Activated naive CD8-positive, alpha-beta T cell treated with anti-CD3 and anti-CD28 coated beads for 36 hours (primary cell): Measurements from ENCODE around the gene SEL1L. TPM values are rescaled to one million over a fixed set of nuclear protein-coding genes. Genes with fewer than 3 reads are reported as not detected.

ENCODE experiments used
- DNase-seq: peaks from one replicate; pipeline ENCODE4 v3.0.0; 2021
- H3K27ac Mint-ChIP-seq: one replicate; pipeline ENCODE4 v1.8.0; 2022; ENCODE audit warnings: mild to moderate bottlenecking, moderate library complexity, mixed read lengths
- H3K27me3 Mint-ChIP-seq: one replicate; pipeline ENCODE4 v1.8.0; 2022; ENCODE audit warnings: mild to moderate bottlenecking, mixed read lengths
- H3K36me3 Mint-ChIP-seq: one replicate; pipeline ENCODE4 v1.8.0; 2021; ENCODE audit warnings: mild to moderate bottlenecking, mixed read lengths
- H3K4me1 Mint-ChIP-seq: one replicate; pipeline ENCODE4 v1.8.0; 2021; ENCODE audit warnings: mixed read lengths
- H3K4me3 Mint-ChIP-seq: one replicate; pipeline ENCODE4 v1.8.0; 2022; ENCODE audit warnings: mild to moderate bottlenecking, moderate library complexity, mixed read lengths
- H3K9me3 Mint-ChIP-seq: one replicate; pipeline ENCODE4 v1.8.0; 2022; ENCODE audit warnings: mixed read lengths
- total RNA-seq, 2 experiments: library from RNA; stranded (reverse); gene quantifications; one replicate each; pipeline ENCODE4 v1.2.3, GENCODE V29; 2021

The SEL1L gene
- total RNA-seq, result 10 to 100 TPM; 56.0 to 58.7 TPM

DNA sequence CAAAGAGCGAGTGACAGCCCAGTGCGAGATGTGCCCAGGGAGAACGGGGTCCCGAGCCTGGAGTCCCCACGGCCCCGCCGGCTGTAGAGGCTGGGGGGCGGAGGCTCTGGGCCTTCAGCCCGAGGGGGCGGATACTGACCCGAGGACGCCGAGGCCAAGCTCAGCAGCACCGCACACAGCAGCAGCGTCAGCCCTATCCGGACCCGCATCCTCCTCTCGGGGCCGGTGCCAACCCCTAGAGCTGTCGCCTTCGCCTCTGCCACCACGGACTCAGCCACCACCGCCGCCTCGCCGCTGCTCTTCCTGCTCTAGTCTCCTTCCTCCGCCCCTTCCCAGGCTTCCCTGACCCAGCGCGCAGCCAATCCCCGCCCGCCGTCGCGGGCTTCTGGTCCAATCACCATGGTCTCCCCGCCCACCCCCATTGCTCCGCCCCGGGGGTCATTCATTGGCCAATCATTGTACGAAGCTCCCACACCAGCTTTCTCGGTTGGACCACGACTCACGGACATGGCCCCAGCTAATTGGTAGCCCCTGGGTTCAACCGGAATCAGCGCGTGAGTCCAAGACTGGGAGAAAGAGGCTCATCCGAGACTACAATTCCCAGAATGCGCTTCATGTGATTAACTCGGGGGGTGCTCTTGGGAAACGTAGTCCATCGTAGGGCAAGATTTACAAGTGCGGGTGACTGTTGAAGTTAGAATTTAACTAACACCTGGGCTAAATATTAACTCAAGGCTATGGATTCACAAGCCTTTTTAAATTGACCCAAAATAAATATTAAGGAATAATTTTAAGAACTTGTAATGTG, at the start of gene SEL1L:
Gene SEL1L, minus strand, starts transcription at position 318 of the 808 bp plus-strand sequence. Its CDS starts 109 bp downstream, at position 209.
- Mint-ChIP-seq H3K36me3 (no peaks in the 10 kb centered on the region), H3K27me3 (no peaks in the 10 kb centered on the region), H3K4me3 (peak within 1 kb of the TSS; percentile 94), H3K4me1 (peaks cover 39% of the 10 kb centered on the region), H3K9me3 (peaks cover 5% of the 10 kb centered on the region), H3K27ac (peak within 1 kb of the TSS; percentile 84)
- DNase-seq, result peak; percentile 99

- H3K27me3 Mint-ChIP-seq, result peaks cover 21% of the 10 kb centered on the region
- no peak overlapping the region for H3K27ac Mint-ChIP-seq
- no peaks in the 10 kb centered on the region for H3K4me1 Mint-ChIP-seq
Measured at GRCh38 chr14:81582420-81582819, 48.8 kb upstream of the SEL1L start.

GRCh38 chr14:81579115-81579514, 45.5 kb upstream of the SEL1L start:
- H3K4me3 Mint-ChIP-seq, result no peak overlapping the region
- H3K4me1 Mint-ChIP-seq, result no peaks in the 10 kb centered on the region
- no peak for DNase-seq
- peaks cover 22% of the 10 kb centered on the region for H3K27me3 Mint-ChIP-seq
- no peak overlapping the region for H3K27ac Mint-ChIP-seq
- peaks cover 8% of the 10 kb centered on the region for H3K9me3 Mint-ChIP-seq
- H3K36me3 Mint-ChIP-seq, result no peaks in the 10 kb centered on the region

More at GRCh38 chr14:81582420-81582819, 48.8 kb upstream of the SEL1L start:
- peaks cover 8% of the 10 kb centered on the region for H3K9me3 Mint-ChIP-seq
- no peak overlapping the region for H3K4me3 Mint-ChIP-seq
- no peaks in the 10 kb centered on the region for H3K36me3 Mint-ChIP-seq
- DNase-seq, result no peak

- no peak overlapping the region for H3K4me3 Mint-ChIP-seq
- DNase-seq, result no peak
- no peak overlapping the region for H3K27ac Mint-ChIP-seq
- H3K4me1 Mint-ChIP-seq, result peaks cover 2% of the 10 kb centered on the region
- no peaks in the 10 kb centered on the region for H3K36me3 Mint-ChIP-seq
- no peaks in the 10 kb centered on the region for H3K9me3 Mint-ChIP-seq
- peaks cover 12% of the 10 kb centered on the region for H3K27me3 Mint-ChIP-seq
Measured at GRCh38 chr14:81571437-81571836, 37.8 kb upstream of the SEL1L start.

DNA sequence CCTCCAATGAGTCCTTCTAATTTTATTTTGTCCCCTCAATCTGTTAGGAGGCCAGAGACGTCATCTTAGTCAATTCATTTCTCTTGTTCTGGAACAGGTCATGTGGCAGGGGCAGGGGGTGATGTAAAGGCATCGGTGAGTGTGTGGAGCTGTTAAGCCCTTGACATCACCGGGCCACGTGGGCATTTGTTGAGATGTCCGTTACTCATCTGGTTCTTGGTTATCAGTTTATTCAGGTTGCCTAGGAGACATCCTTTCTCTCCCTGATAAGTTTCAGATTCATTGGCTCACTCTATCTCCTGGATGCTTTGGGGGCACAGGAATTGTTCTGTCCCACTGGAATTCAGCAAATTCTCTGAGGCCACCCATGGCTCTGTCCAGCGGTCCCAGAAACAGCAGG, 33.6 kb upstream of the SEL1L start:
- H3K36me3 Mint-ChIP-seq, result no peaks in the 10 kb centered on the region
- DNase-seq, result no peak
- peaks cover 5% of the 10 kb centered on the region for H3K27me3 Mint-ChIP-seq
- H3K27ac Mint-ChIP-seq, result no peak overlapping the region
- H3K4me1 Mint-ChIP-seq, result peaks cover 2% of the 10 kb centered on the region
- no peaks in the 10 kb centered on the region for H3K9me3 Mint-ChIP-seq
- no peak overlapping the region for H3K4me3 Mint-ChIP-seq

DNA sequence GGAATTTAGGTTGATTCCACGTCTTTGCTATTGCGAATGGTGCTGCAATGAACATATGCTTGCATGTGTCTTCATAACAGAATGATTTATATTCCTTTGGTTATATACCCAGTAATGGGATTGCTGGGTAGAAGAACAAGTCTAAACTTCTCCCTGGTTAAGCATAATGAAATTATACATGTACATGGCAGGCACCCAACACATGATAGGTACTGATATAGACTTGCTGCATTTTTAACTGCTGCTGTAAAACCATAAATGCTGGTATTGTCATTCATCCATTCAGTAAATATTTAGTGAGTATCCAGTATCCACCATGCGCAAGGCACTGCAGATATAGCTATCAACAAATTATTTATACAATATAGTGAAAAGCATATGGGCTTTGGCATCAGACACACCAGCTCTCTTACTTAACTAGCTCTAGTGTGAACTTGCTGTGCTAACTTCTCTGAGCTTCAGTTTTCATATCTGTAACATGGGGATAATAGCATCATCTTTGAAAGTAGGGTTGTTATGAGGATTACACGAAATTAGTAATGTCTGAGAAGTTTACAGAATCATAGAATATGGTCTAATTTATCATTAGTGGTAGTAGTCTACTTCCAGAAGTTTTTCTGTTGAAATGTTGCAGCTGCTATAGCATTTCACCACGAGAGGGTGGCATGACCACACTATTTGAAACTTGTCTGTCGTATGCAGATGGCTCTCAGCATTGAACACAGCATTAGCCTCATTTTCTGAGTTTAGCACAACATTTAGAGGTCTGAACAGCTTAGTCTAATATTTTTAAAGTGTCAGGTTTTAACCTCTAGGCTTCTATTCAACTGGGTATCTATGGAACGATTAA, 32.0 kb upstream of the SEL1L start:
- no peak for DNase-seq
- Mint-ChIP-seq H3K4me3 (no peak overlapping the region), H3K36me3 (no peaks in the 10 kb centered on the region), H3K4me1 (no peaks in the 10 kb centered on the region), H3K27me3 (peaks cover 5% of the 10 kb centered on the region), H3K9me3 (no peaks in the 10 kb centered on the region), H3K27ac (no peak overlapping the region)

- peaks cover 8% of the 10 kb centered on the region for H3K27me3 Mint-ChIP-seq
- no peaks in the 10 kb centered on the region for H3K36me3 Mint-ChIP-seq
Measured at GRCh38 chr14:81562818-81563217, 29.2 kb upstream of the SEL1L start.

DNA sequence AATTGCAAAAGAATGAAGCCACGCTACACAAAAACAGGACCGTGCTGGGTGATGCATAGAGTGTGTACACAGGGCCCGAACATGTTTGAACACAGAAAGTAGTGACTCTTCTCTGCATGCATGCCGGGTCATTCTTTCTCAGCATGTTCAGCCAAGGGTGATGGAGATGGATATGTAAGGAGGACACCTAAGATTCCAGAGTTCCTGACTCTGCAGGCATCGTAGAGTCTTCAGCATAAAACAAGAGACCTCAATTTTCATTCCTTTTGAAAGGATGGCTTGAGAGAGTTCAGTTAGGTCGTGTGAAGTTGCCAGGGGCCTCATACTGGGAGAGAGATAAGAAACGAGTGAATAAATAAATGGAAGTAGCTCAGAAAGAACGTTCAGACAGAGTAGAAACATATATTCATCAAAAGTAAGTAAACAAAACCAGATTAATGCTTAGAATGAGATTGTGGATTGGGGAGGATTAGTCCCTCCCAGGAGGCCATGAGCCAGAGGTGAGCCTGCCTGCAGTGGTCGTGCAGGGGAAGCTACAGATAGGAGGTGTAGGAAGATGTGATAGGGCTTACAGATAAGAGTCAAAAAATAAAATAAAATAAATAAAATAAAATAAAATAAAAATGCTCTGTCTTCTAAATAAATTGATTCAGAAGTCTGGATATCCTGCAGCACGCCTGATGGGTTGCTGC, 27.6 kb upstream of the SEL1L start:
- H3K27ac Mint-ChIP-seq, result no peak overlapping the region
- DNase-seq, result no peak
- no peaks in the 10 kb centered on the region for H3K36me3 Mint-ChIP-seq
- no peaks in the 10 kb centered on the region for H3K4me1 Mint-ChIP-seq
- peaks cover 3% of the 10 kb centered on the region for H3K27me3 Mint-ChIP-seq
- H3K4me3 Mint-ChIP-seq, result no peak overlapping the region
- H3K9me3 Mint-ChIP-seq, result peaks cover 2% of the 10 kb centered on the region

More at GRCh38 chr14:81562818-81563217, 29.2 kb upstream of the SEL1L start:
- no peaks in the 10 kb centered on the region for H3K4me1 Mint-ChIP-seq
- H3K27ac Mint-ChIP-seq, result no peak overlapping the region
- peaks cover 2% of the 10 kb centered on the region for H3K9me3 Mint-ChIP-seq
- DNase-seq, result no peak
- no peak overlapping the region for H3K4me3 Mint-ChIP-seq

- no peaks in the 10 kb centered on the region for H3K36me3 Mint-ChIP-seq
- no peak for DNase-seq
- peaks cover 3% of the 10 kb centered on the region for H3K27me3 Mint-ChIP-seq
- no peaks in the 10 kb centered on the region for H3K4me1 Mint-ChIP-seq
- no peak overlapping the region for H3K4me3 Mint-ChIP-seq
- peaks cover 2% of the 10 kb centered on the region for H3K9me3 Mint-ChIP-seq
- no peak overlapping the region for H3K27ac Mint-ChIP-seq
Measured at GRCh38 chr14:81559385-81559784, 25.7 kb upstream of the SEL1L start.

DNA sequence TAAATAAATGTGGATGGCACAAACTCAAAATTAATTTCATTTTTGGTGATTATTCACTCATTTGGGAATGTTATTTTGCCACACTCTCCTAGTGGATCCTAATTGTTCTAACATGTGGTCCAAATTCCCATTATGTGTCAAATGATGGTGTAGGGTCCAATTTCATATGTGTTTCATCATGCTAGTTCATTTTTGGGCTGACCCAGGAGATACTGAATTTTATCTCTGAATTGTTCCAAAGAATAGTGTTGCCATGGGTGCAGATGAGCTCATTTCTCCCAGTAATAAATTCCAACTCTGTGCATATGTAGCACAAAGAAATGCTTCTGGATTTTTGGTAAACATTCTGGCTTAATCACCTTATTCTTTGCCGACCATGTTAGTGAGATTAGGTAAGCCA, 23.5 kb upstream of the SEL1L start:
- no peaks in the 10 kb centered on the region for H3K4me1 Mint-ChIP-seq
- H3K27me3 Mint-ChIP-seq, result peaks cover 3% of the 10 kb centered on the region
- peaks cover 4% of the 10 kb centered on the region for H3K9me3 Mint-ChIP-seq
- peaks cover 2% of the 10 kb centered on the region for H3K36me3 Mint-ChIP-seq
- no peak overlapping the region for H3K27ac Mint-ChIP-seq
- no peak for DNase-seq
- H3K4me3 Mint-ChIP-seq, result no peak overlapping the region

- peaks cover 2% of the 10 kb centered on the region for H3K36me3 Mint-ChIP-seq
- H3K4me1 Mint-ChIP-seq, result no peaks in the 10 kb centered on the region
- peaks cover 3% of the 10 kb centered on the region for H3K27me3 Mint-ChIP-seq
- H3K9me3 Mint-ChIP-seq, result peaks cover 4% of the 10 kb centered on the region
- no peak overlapping the region for H3K4me3 Mint-ChIP-seq
- H3K27ac Mint-ChIP-seq, result no peak overlapping the region
- DNase-seq, result no peak
Measured at GRCh38 chr14:81555684-81556083, 22.0 kb upstream of the SEL1L start.

DNA sequence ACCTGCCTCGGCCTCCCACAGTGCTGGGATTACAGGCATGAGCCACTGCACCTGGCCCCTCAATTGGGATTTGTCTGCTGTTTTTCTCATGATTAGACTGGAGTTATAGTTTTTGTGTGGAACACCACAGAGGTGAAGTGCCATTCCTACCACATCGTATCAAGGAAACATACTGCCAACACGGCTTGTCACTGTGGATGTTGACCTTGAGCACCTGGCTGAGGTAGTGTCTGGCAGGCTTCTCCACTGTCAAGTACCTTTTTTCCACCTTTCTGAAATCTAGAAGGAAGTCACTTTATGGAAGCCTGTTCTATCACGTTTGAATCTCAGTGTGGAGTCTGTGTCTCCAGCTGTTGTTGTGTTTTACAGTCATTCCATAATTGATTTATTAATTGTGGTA, 21.4 kb upstream of the SEL1L start:
- Mint-ChIP-seq H3K36me3 (peaks cover 2% of the 10 kb centered on the region), H3K27ac (no peak overlapping the region), H3K4me3 (no peak overlapping the region), H3K4me1 (peaks cover 6% of the 10 kb centered on the region), H3K27me3 (peaks cover 3% of the 10 kb centered on the region), H3K9me3 (peaks cover 4% of the 10 kb centered on the region)
- DNase-seq, result no peak

DNA sequence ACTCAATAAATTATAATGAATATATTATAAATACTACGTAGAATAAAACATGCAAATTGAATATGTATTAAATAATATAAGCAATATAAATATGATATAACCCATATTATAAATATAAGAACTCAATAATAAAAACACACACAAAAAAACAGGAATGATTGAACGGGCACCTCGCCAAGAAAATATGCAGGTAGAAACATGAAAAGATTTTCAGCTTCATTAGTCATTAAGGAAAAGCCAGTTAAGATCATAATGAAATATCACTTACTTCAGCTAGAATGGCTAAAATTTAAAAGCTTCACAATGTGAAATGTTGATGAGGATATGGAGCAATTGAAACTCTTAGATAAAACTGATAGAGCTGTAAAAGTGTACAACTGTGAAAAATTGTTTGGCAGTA, 17.8 kb upstream of the SEL1L start:
- no peak overlapping the region for H3K27ac Mint-ChIP-seq
- H3K27me3 Mint-ChIP-seq, result peaks cover 7% of the 10 kb centered on the region
- peaks cover 8% of the 10 kb centered on the region for H3K4me1 Mint-ChIP-seq
- H3K9me3 Mint-ChIP-seq, result peaks cover 1% of the 10 kb centered on the region
- no peak for DNase-seq
- H3K36me3 Mint-ChIP-seq, result peaks cover 2% of the 10 kb centered on the region
- no peak overlapping the region for H3K4me3 Mint-ChIP-seq

GRCh38 chr14:81550001-81550637, 16.5 kb upstream of the SEL1L start:
- H3K27ac Mint-ChIP-seq, result no peak overlapping the region
- H3K27me3 Mint-ChIP-seq, result peaks cover 11% of the 10 kb centered on the region
- H3K36me3 Mint-ChIP-seq, result peaks cover 2% of the 10 kb centered on the region
- no peak for DNase-seq
- no peak overlapping the region for H3K4me3 Mint-ChIP-seq
- H3K9me3 Mint-ChIP-seq, result peaks cover 1% of the 10 kb centered on the region
- H3K4me1 Mint-ChIP-seq, result peaks cover 8% of the 10 kb centered on the region
